Hindlimb muscle (tissue), 1 donor: ENCODE data around the gene UBAC2. TPM values are rescaled to one million over a fixed set of nuclear protein-coding genes. Genes with fewer than 3 reads are reported as not detected.

Experiments used
- polyA plus RNA-seq: library from polyadenylated mRNA; unstranded; fragments of 120-200 nt; gene quantifications from one replicate; pipeline ENCODE4 v1.2.1, GENCODE V29; 2013; ENCODE audit not compliant: insufficient read length

Gene UBAC2
- polyA plus RNA-seq, 1 donor, result 89.7 TPM

Other genes with a start within 250 kb of the UBAC2 start
- 97.1 TPM for gene DOCK9, start 222.8 kb upstream of the UBAC2 start, polyA plus RNA-seq
- 0.19 TPM for gene GPR18, start 57.5 kb downstream of the UBAC2 start, polyA plus RNA-seq
- 2.4 TPM for gene GPR183, start 106.5 kb downstream of the UBAC2 start, polyA plus RNA-seq